KMS-11 (cell line): Measurements from ENCODE around the gene SIM1.

Experiments
- H2AFZ ChIP-seq: fragments of 200-600 bp; sonication (generic); 2 replicates; pipeline ENCODE4 v1.6.1; 2016; ENCODE audit warnings: antibody characterized with exemption, mixed run types, low read depth
- H3K27ac ChIP-seq: fragments of 200-600 bp; sonication (generic); 2 replicates; pipeline ENCODE4 v1.6.1; 2016; ENCODE audit warnings: mild to moderate bottlenecking, mixed run types
- H3K27me3 ChIP-seq: fragments of 200-600 bp; sonication (generic); 2 replicates; pipeline ENCODE4 v1.6.1; 2017; ENCODE audit warnings: mild to moderate bottlenecking, low read depth, mixed run types, moderate library complexity; ENCODE audit not compliant: insufficient read depth
- H3K36me3 ChIP-seq: fragments of 200-600 bp; sonication (generic); 2 replicates; pipeline ENCODE4 v1.6.1; 2017; ENCODE audit warnings: mild to moderate bottlenecking, mixed run types; ENCODE audit not compliant: insufficient read depth
- H3K4me1 ChIP-seq: fragments of 200-600 bp; sonication (generic); 2 replicates; pipeline ENCODE4 v1.6.1; 2016; ENCODE audit warnings: mild to moderate bottlenecking, low read depth, mixed run types; ENCODE audit not compliant: poor library complexity, severe bottlenecking
- H3K4me2 ChIP-seq: fragments of 200-600 bp; sonication (generic); 2 replicates; pipeline ENCODE4 v1.7.0; 2016; ENCODE audit warnings: mild to moderate bottlenecking, mixed run types
- H3K4me3 ChIP-seq: fragments of 200-600 bp; sonication (generic); IDR thresholded peaks from 2 replicates; pipeline ENCODE4 v1.6.1; 2017; ENCODE audit warnings: low read depth, low read length, mixed read lengths; ENCODE audit not compliant: insufficient read depth
- H3K79me2 ChIP-seq: fragments of 200-600 bp; sonication (generic); 2 replicates; pipeline ENCODE4 v1.6.1; 2016; ENCODE audit warnings: low read depth, mixed run types; ENCODE audit not compliant: insufficient read depth
- H3K9ac ChIP-seq: fragments of 200-600 bp; sonication (generic); 2 replicates; pipeline ENCODE4 v1.6.1; 2016; ENCODE audit warnings: mild to moderate bottlenecking, mixed run types
- H4K20me1 ChIP-seq: fragments of 200-600 bp; sonication (generic); 2 replicates; pipeline ENCODE4 v1.6.1; 2016; ENCODE audit warnings: mild to moderate bottlenecking, mixed run types; ENCODE audit not compliant: insufficient read depth
- TF ChIP-seq, protein P1 (sequence below): fragments of 200-600 bp; sonication (generic); conservative IDR thresholded peaks from 2 replicates; pipeline ENCODE4 v1.6.1; 2017; ENCODE audit warnings: low read depth, mild to moderate bottlenecking, antibody characterized with exemption, low read length, moderate library complexity, mixed read lengths

The SIM1 gene

DNA sequence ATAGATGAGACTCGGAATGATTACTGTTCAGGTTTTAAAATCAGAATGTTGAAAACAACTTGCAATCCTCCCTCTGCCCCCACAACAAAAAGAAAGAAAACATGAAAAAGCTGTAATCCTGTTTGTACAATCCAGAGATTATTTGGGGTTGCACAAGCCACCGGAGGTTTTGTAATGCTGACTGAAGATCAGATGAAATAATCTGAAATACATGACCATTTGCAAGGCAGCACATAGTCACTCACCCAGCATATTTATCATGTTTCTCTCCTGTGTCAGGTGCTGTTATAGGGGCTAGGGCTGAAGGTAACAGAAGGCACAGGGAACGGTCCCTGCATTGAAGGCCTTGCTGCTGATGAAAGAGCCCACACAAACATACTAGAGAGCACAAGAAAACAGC lies 85.3 kb downstream of the SIM1 start:
- TF ChIP-seq, protein P1, sequence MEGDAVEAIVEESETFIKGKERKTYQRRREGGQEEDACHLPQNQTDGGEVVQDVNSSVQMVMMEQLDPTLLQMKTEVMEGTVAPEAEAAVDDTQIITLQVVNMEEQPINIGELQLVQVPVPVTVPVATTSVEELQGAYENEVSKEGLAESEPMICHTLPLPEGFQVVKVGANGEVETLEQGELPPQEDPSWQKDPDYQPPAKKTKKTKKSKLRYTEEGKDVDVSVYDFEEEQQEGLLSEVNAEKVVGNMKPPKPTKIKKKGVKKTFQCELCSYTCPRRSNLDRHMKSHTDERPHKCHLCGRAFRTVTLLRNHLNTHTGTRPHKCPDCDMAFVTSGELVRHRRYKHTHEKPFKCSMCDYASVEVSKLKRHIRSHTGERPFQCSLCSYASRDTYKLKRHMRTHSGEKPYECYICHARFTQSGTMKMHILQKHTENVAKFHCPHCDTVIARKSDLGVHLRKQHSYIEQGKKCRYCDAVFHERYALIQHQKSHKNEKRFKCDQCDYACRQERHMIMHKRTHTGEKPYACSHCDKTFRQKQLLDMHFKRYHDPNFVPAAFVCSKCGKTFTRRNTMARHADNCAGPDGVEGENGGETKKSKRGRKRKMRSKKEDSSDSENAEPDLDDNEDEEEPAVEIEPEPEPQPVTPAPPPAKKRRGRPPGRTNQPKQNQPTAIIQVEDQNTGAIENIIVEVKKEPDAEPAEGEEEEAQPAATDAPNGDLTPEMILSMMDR: no peak
- Histone ChIP-seq H3K36me3 (no peaks in the 10 kb centered on the region), H3K79me2 (no peaks in the 10 kb centered on the region), H3K27ac (no peak overlapping the region), H3K9ac (no peak overlapping the region), H3K4me1 (no peaks in the 10 kb centered on the region), H3K4me3 (no peak overlapping the region), H4K20me1 (no peaks in the 10 kb centered on the region), H2AFZ (no peak overlapping the region), H3K27me3 (no peaks in the 10 kb centered on the region), H3K4me2 (no peak overlapping the region)

GRCh38 chr6:100378576-100378975 lies 86.1 kb downstream of the SIM1 start:
- Histone ChIP-seq H3K9ac (no peak overlapping the region), H3K27ac (no peak overlapping the region), H3K79me2 (no peaks in the 10 kb centered on the region), H3K27me3 (no peaks in the 10 kb centered on the region), H3K36me3 (no peaks in the 10 kb centered on the region), H2AFZ (no peak overlapping the region), H3K4me3 (no peak overlapping the region), H3K4me2 (no peak overlapping the region), H3K4me1 (no peaks in the 10 kb centered on the region), H4K20me1 (no peaks in the 10 kb centered on the region)
- TF ChIP-seq, protein P1: no peak

DNA sequence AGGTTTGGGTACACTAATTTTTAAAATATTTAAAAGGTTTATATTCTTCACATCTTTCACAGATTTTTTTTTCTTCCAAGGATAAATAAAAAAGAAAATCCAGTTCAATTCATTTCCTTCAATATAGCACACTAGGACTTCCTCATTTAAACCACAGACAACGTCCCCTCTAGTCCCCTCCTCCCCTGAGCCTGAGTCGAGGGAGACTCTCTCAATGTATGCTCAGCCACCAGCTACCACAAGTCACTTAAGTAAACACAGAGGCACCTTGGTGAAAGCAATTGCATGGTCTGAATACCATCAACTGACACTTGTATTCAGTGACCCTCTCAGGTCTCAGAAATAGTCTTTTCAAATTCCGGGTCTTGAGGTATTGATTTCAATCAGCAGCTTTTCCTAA lies 88.6 kb downstream of the SIM1 start:
- Histone ChIP-seq H3K4me1 (no peaks in the 10 kb centered on the region), H3K27me3 (no peaks in the 10 kb centered on the region), H3K9ac (no peak overlapping the region), H4K20me1 (no peaks in the 10 kb centered on the region), H2AFZ (no peak overlapping the region), H3K4me3 (no peak overlapping the region), H3K79me2 (no peaks in the 10 kb centered on the region), H3K4me2 (no peak overlapping the region), H3K27ac (no peak overlapping the region), H3K36me3 (no peaks in the 10 kb centered on the region)
- TF ChIP-seq, protein P1: no peak

GRCh38 chr6:100372326-100373091 lies 92.2 kb downstream of the SIM1 start:
- no peak overlapping the region for H2AFZ ChIP-seq
- TF ChIP-seq, protein P1: no peak
- no peak overlapping the region for H3K4me3 ChIP-seq
- H3K4me2 ChIP-seq: no peak overlapping the region
- no peaks in the 10 kb centered on the region for H3K79me2 ChIP-seq
- H3K9ac ChIP-seq: no peak overlapping the region
- H3K36me3 ChIP-seq: no peaks in the 10 kb centered on the region
- no peaks in the 10 kb centered on the region for H3K4me1 ChIP-seq
- no peaks in the 10 kb centered on the region for H3K27me3 ChIP-seq
- no peak overlapping the region for H3K27ac ChIP-seq
- H4K20me1 ChIP-seq: no peaks in the 10 kb centered on the region
